Endothelial cell (in vitro differentiated cells): ENCODE results near the gene CDH23. TPM values are rescaled to one million over a fixed set of nuclear protein-coding genes. Genes with fewer than 3 reads are reported as not detected.

Source experiments
- DNase-seq: peaks from one replicate; pipeline ENCODE4 v3.0.0; 2021; ENCODE audit warnings: low spot score
- H3K27ac Mint-ChIP-seq: one replicate; pipeline ENCODE4 v1.8.0; 2021; ENCODE audit warnings: mixed read lengths, inconsistent platforms; ENCODE audit not compliant: unreplicated experiment
- H3K27me3 Mint-ChIP-seq: one replicate; pipeline ENCODE4 v1.8.0; 2021; ENCODE audit warnings: mild to moderate bottlenecking, moderate library complexity, mixed read lengths, inconsistent platforms; ENCODE audit not compliant: unreplicated experiment
- H3K36me3 Mint-ChIP-seq: one replicate; pipeline ENCODE4 v1.8.0; 2021; ENCODE audit warnings: mild to moderate bottlenecking, low read depth, mixed read lengths, inconsistent platforms; ENCODE audit not compliant: unreplicated experiment
- H3K4me1 Mint-ChIP-seq: one replicate; pipeline ENCODE4 v1.8.0; 2021; ENCODE audit warnings: mild to moderate bottlenecking, mixed read lengths, inconsistent platforms; ENCODE audit not compliant: unreplicated experiment
- H3K4me3 Mint-ChIP-seq: one replicate; pipeline ENCODE4 v1.8.0; 2021; ENCODE audit warnings: mild to moderate bottlenecking, mixed read lengths, inconsistent platforms; ENCODE audit not compliant: unreplicated experiment
- H3K9me3 Mint-ChIP-seq: one replicate; pipeline ENCODE4 v1.8.0; 2021; ENCODE audit warnings: mixed read lengths, inconsistent platforms; ENCODE audit not compliant: unreplicated experiment
- total RNA-seq: library from RNA; stranded (reverse); fragmentation: NEBNext Ultra II Directional; extraction: Animal tissue kit (Norgen Biotek cat#: 25700); gene quantifications from one replicate; pipeline ENCODE4 v1.2.1, GENCODE V29; 2021; ENCODE audit not compliant: unreplicated experiment
- TF ChIP-seq, protein P1 (sequence below): fragments of 200-600 bp; sonication (generic); IDR thresholded peaks from one replicate; pipeline ENCODE4 v1.5.0; 2021; ENCODE audit warnings: antibody characterized with exemption; ENCODE audit not compliant: unreplicated experiment

Gene CDH23
- total RNA-seq, 1 donor from 2014 or later, result 0.54 TPM

DNA sequence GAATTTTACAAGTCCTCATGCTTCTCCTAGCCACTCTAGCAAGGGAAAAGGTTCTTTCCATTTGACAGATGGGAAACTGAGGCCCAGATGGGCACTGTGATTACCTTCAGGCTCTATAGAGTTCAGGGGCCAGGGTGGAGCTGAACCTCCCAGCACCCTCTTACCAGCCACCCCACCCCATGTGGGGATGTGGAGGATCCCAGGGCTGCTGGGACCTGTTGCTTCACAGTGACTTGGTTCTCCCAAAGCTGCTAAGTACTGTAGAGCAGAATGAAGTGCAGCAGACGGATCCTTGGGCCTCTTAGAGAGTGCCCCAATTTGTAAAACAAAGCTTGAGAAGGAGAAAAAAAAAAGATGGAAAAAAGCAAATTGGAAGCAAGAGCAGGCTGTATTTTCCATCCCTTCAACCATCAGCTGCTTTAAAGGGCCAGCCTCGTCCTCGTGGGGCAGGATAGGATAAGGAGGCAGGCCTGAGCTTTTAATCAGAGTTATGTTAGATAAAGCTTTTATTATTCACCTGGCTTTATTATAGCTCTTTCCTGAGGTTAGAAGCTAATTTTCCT lies 147.0 kb downstream of the CDH23 start:
- DNase-seq, result no peak
- no peaks in the 10 kb centered on the region for H3K9me3 Mint-ChIP-seq
- no peaks in the 10 kb centered on the region for H3K36me3 Mint-ChIP-seq
- no peak overlapping the region for H3K27ac Mint-ChIP-seq
- H3K4me3 Mint-ChIP-seq, result no peak overlapping the region
- peaks cover 3% of the 10 kb centered on the region for H3K27me3 Mint-ChIP-seq
- no peaks in the 10 kb centered on the region for H3K4me1 Mint-ChIP-seq
- TF ChIP-seq, protein P1, sequence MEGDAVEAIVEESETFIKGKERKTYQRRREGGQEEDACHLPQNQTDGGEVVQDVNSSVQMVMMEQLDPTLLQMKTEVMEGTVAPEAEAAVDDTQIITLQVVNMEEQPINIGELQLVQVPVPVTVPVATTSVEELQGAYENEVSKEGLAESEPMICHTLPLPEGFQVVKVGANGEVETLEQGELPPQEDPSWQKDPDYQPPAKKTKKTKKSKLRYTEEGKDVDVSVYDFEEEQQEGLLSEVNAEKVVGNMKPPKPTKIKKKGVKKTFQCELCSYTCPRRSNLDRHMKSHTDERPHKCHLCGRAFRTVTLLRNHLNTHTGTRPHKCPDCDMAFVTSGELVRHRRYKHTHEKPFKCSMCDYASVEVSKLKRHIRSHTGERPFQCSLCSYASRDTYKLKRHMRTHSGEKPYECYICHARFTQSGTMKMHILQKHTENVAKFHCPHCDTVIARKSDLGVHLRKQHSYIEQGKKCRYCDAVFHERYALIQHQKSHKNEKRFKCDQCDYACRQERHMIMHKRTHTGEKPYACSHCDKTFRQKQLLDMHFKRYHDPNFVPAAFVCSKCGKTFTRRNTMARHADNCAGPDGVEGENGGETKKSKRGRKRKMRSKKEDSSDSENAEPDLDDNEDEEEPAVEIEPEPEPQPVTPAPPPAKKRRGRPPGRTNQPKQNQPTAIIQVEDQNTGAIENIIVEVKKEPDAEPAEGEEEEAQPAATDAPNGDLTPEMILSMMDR, result no peak

DNA sequence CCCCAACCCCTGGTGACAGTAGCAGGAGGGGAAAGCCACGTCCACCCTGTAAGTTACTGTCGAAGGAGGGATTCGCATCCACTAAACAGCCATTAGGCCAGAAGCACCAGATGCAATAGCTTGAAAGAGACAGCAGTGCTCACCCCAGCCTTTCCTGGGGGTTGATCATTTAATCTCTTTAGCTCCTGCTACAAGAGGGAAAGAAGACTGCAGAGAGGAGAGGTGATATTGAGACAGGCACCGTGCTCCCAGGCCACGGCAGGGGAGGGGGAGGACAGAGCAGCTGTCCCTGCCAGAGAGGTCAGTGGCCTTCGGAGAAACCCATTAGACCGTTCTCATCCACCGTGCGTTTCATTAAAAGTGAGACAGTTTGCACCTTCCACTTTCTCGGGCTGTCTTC lies 148.3 kb downstream of the CDH23 start:
- Mint-ChIP-seq H3K4me1 (no peaks in the 10 kb centered on the region), H3K36me3 (no peaks in the 10 kb centered on the region), H3K9me3 (no peaks in the 10 kb centered on the region), H3K27me3 (peaks cover 2% of the 10 kb centered on the region), H3K4me3 (no peak overlapping the region), H3K27ac (no peak overlapping the region)
- TF ChIP-seq, protein P1, result no peak
- DNase-seq, result no peak

DNA sequence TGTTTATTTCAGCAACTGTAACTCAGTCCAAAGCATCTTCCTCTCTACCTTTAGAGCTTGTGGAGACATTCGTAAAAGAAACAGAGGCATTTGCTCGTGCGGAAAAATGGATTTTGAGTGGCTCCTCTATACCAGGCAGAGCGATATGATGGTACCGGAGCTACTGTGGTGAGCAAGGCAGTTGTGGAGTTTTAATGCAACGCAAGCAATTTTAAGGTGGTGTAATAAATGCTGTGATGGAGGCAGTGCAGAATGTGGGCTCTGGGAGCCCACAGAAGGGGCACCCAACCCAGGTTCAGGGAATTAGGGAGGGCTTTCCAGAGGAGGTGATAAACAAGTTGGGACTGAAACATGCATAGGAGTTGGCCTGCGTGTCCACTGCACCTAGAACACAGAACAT lies 149.5 kb downstream of the CDH23 start:
- TF ChIP-seq, protein P1, result no peak
- DNase-seq, result no peak
- Mint-ChIP-seq H3K4me1 (no peaks in the 10 kb centered on the region), H3K27ac (no peak overlapping the region), H3K27me3 (peaks cover 2% of the 10 kb centered on the region), H3K36me3 (no peaks in the 10 kb centered on the region), H3K9me3 (no peaks in the 10 kb centered on the region), H3K4me3 (no peak overlapping the region)

DNA sequence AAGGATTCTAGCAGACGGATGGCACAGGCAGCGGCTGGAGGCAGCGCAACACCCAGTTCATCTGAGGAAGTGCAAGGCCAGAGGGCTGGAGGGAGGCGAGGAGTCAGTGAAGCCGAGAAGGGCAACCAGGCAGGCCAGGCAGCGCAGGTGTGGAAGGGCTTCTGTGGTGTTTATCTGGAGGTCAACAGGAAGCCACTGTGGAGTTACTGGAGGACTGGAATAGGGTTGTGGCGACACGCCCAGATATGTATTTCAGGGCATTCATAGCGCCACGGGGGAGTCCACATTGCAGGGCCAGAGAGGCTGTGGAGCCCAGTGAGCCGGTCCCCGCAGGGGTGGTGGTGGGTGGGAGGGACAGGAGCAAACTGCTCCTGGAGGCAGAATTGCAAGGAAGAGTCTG lies 150.6 kb downstream of the CDH23 start:
- TF ChIP-seq, protein P1, result no peak
- H3K36me3 Mint-ChIP-seq, result no peaks in the 10 kb centered on the region
- DNase-seq, result no peak
- H3K4me3 Mint-ChIP-seq, result no peak overlapping the region
- peaks cover 2% of the 10 kb centered on the region for H3K27me3 Mint-ChIP-seq
- no peaks in the 10 kb centered on the region for H3K9me3 Mint-ChIP-seq
- no peaks in the 10 kb centered on the region for H3K4me1 Mint-ChIP-seq
- H3K27ac Mint-ChIP-seq, result no peak overlapping the region

DNA sequence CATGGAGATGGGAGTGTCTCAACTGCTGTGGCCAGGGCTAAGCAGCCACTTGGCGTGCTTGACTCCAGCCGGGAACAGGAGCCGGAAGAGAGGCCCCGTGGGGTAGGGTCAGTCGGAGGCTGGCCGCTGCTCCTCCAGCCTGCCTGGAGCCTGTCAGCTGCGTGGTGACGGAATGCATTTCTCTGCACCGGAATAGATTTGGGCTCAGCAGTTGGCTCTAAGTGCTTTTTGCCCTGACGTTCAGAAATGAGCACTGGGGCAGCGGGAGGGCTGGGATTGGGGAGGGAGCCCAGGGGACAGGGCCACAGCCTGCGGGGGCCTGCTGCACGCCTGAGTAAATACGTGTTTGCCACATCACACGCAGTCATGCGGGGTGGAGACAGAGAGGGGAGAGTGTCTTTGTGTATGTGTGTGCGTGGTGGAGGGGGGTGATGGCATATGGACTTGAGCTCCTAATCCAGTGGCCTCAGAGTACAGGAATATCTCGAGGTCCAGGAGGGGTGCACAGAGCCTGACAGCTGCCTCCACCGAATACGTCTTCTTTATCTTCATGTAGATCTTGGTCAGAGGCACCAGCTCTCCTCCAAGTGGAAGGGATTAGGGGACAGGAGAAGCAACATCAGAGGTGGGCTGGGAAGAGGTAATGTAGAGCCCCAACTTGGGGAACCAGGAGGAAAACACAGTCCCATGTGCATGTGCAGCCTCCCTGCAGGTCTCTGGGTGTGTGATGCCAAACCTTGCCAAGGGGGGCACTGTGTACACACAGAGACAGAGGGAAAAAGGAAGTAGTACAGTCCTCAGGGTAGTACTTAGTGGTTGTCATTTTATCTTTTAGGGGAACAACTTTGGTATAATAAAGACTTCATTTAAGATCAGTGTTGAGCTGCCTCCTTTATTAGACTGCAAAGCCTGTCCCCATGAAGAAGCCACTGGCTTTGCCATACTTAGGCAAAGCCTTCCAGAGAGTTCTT lies 151.4 kb downstream of the CDH23 start:
- no peaks in the 10 kb centered on the region for H3K9me3 Mint-ChIP-seq
- no peaks in the 10 kb centered on the region for H3K36me3 Mint-ChIP-seq
- no peaks in the 10 kb centered on the region for H3K4me1 Mint-ChIP-seq
- H3K27me3 Mint-ChIP-seq, result peaks cover 2% of the 10 kb centered on the region
- TF ChIP-seq, protein P1, result peak; percentile 41
- peak; percentile 52 for DNase-seq
- H3K4me3 Mint-ChIP-seq, result no peak overlapping the region
- no peak overlapping the region for H3K27ac Mint-ChIP-seq
